NCI-H1436 (cell line): ENCODE data around the gene ANKRD1.
A peak's percentile ranks its signal among the peaks of the same experiment; 100 is the strongest.
"Not testable (repeated sequence)": the region's sequence is repeated elsewhere in the genome, so short reads cannot be mapped to it uniquely, and the experiment has no call there.

Experiments used
- DNase-seq: peaks from one replicate; lab custom pipeline; 2025; lab: John Stamatoyannopoulos, UW

The ANKRD1 gene

DNA sequence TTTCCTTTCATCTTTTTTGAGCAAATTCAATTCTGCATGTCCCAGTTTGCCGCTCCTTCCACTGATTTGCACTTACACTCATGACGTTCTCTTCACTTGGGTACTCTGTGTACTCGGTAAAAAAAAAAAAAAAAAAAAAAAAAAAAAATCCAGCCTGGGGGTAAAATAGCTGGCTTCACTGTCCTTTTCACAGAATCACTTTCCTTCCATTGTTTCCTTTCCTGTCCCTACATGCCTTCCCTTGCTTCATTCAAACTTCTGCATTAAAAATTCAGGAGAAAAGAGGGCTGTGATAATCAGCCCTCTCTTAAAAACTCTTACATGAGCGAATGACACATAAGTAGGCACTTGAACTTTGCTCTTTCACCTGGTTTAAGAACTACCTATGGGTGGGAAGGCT lies 8.7 kb downstream of the ANKRD1 start:
- DNase-seq, result no peak

DNA sequence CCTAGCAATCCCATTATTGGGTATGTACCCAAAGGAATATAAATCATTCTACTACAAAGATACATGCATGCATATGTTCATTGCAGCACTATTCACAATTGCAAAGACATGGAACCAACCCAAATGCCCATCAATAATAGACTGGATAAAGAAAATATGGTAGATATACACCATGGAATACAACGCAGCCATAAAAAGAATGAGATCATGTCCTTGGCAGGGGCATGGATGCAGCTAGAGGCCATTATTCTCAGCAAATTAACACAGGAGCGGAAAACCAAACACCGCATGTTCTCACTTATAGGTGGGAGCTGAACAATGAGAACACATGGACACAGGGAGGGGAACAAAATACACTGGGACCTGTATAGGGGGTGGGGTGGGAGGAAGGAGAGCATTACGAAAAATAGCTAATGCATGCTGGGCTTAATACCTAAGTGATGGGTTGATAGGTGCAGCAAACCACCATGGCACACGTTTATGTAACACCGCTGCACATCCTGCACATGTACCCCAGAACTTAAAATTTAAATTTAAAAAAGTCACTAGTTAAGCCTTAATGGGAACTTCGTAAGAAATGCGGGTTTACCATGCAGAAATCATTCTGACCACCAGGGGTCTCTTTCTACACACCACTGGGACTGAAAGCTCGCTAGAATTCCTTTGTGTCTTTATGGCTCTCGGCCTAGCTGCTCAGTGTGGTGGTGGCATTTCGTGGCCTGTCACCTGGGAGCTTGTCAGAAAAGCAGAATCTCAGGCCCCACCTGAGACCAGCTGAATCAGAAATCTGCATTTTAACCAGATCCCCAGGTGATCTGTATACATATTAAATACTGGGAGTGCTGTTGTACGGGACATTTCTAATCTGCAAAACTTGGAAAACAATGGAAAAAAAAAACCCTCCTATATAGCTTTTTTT lies 9.5 kb downstream of the ANKRD1 start:
- peak; percentile 75 for DNase-seq

DNA sequence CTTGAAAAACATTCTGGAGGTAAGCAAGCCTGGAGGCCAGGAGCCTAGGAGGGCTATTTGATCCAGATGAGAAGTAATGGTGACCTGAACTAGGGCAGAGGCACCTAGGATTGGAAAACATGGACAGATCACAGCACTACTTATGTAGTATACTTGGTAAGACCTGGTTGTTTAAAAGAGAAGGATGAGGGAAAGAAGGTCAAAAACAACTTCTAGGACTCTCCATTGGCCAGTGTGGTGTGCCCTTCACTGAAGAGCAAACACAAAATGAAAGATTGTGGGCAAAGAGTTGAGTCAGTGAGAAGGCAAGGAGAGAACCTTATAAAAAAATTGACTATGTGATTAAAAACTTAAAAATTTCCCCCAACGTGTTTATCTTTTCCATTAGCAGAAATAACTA lies 14.3 kb downstream of the ANKRD1 start:
- DNase-seq, result no peak

GRCh38 chr10:90905925-90906324 lies 15.0 kb downstream of the ANKRD1 start:
- DNase-seq, result no peak

GRCh38 chr10:90896916-90897315 lies 24.0 kb downstream of the ANKRD1 start:
- DNase-seq, result not testable (repeated sequence)

DNA sequence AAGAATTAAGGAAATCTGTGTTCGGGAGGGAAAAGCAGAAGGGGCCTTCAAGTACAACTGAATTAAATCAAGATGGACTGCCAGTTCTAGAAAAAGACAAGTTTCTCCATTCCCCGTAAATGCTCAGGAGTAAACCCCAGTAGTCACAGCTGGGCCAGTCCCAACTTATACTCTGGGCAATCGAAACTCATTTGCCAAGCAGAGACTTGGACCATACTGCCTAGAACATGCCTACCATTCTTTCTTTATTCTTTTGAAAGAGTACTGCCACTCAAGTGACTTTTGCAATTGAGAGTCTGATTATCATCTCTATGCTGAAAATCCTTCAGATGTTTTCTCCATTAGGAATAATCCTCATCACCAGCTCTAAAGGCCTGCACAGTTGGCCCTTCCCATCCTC lies 27.7 kb downstream of the ANKRD1 start:
- DNase-seq, result no peak

DNA sequence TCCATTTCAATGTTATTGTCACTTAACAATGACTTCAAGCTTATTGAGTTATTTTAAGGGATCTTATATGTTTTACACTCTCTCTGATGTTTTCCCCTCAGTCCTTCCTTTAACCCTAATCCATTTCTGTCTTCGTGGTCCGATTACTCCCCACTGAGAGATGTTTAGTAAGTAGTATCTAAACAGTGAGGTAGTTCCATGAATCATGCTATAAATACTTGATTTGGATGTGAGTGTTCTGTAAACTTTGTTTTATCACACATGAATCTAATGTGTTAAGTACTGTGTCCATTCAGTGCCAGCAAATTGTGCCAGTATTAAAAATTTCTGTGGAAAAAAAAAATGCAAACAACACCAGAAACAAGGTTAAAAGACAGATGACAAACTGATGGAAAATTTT lies 30.5 kb downstream of the ANKRD1 start:
- no peak for DNase-seq

- no peak for DNase-seq
Measured at GRCh38 chr10:90889636-90890035, 31.3 kb downstream of the ANKRD1 start.

- DNase-seq, result no peak
Measured at GRCh38 chr10:90888387-90888786, 32.5 kb downstream of the ANKRD1 start.

DNA sequence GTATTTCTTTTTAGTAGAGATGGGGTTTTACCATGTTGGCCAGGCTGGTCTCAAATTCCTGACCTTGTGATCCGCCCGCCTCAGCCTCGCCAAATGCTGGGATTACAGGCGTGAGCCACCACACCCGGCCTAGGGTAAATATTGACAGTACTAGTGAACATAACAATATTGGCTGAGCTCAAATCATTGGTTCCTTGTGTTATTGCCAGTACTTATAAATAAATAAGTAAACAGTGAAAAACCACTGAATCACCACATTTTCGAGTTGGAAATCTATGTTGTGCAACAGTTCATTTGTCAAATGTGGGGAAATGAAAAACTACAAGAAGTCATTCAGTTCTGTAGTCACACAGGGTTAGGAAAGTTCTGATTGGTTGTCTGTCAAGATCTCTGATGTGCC lies 33.3 kb downstream of the ANKRD1 start:
- no peak for DNase-seq

- DNase-seq, result no peak
Measured at GRCh38 chr10:90885176-90885575, 35.7 kb downstream of the ANKRD1 start.

GRCh38 chr10:90884431-90884830 lies 36.5 kb downstream of the ANKRD1 start:
- DNase-seq, result no peak

- DNase-seq, result peak; percentile 14
Measured at GRCh38 chr10:90880059-90880719, 40.7 kb downstream of the ANKRD1 start.

DNA sequence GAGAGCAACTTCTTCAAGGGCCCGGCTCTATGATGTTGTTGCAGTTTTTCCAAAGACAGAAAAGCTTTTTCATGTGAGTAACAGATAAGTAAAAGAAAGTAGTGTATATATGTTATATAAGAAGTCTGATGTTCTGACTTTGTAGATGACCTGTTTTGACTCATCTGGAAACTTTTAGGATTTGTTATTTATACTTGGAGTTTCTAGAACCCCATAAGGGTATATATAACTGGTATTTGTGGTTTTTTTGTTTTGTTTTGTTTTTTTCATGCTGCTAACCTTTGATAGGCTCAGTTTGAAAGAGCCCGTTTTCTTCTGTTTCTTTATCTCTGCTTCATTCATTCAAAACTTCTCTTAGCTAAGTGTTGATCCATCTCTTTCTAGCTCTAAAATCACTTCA lies 41.8 kb downstream of the ANKRD1 start:
- DNase-seq, result no peak

GRCh38 chr10:90872648-90873020 lies 48.3 kb downstream of the ANKRD1 start:
- no peak for DNase-seq

- peak; percentile 62 for DNase-seq
Measured at GRCh38 chr10:90871766-90872647, 48.9 kb downstream of the ANKRD1 start, which contains the start of gene RPP30. Gene RPP30, plus strand, starts transcription at chr10:90871974. Its CDS starts 13 bp downstream, at chr10:90871987.

DNA sequence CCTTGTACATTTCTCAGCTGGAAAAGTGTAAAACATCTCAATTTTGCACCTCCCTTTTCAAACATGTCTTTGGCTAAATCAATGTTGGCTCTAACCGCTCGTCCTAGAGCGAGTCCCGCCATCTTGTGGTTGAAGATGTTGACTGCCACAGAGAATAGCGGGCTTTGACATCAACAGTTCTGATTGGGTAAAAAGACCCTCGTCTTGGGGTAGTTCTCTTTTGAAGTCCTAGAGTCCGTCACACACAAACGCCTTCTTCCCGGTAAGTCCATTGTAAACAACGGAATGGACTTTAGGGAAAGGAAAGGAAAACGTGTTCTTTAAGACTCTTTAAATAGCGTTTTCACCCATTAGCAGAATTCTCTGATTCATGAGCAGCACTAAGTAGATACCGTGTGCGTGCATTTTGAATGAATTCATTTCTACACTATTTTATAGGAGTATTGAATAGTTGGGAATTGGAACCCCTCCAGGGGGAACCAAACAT lies 49.6 kb downstream of the ANKRD1 start:
- DNase-seq, result peak; percentile 60

GRCh38 chr10:90866050-90866598 lies 54.8 kb downstream of the ANKRD1 start:
- no peak for DNase-seq

DNA sequence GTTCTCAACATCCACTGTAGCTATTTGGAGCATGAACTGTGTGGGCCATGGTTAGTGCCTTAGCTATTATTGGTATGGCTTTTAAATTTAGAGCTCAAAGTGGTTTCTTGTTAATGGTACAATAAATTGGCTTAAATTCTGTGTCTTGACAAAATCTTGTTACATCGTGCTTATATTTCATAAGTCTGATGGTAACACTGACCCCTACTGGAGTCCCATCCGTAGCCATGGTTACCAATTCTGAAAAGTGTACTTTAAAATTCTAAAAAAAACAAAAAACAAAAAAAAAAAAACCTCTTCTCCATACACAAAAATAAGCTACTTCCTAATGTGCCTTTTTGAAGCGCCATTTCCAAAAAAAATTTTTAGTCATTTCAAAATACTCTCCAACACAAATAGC lies 55.5 kb downstream of the ANKRD1 start:
- DNase-seq, result no peak

DNA sequence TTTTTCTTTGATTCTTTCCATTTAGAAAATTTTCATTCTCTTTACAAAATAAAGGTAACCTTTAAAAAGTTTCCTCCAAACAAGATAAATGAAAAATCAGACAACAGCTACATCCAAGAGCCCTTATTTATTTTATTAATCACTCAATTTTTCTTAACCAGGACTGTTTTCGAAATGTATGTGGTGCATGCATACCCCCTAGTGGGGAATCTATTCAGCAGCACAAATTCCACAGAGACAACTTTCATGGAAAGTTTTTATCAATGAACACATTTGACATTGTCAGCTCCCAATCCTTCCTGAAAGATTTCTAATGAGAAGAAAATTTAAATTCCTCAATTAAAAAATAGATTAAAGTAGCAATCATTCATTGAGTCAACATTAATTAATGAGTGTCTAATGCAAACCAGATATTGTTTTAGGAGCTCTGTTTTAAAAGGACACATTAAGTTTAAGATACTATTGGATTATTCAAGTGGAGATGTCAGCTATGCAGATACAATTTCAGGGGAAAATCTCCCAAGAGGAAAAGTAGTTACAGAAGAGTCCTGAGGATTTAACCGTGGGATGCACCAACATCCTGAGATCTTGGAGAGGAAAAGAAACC lies 57.9 kb downstream of the ANKRD1 start:
- no peak for DNase-seq
